OCI-LY7 (cell line): ENCODE measurements around the gene TIGAR. TPM values are rescaled to one million over a fixed set of nuclear protein-coding genes. Genes with fewer than 3 reads are reported as not detected.

Source experiments
- Bru-seq: library from RNA; stranded (reverse); fragments of 400-500 nt; gene quantifications from one replicate; lab custom pipeline; 2021; lab: Mats Ljungman, UMichigan
- BruChase-seq, 2 experiments: library from RNA; stranded (reverse); fragments of 400-500 nt; gene quantifications; one replicate each; lab custom pipeline; 2021; lab: Mats Ljungman, UMichigan
- BruUV-seq: library from RNA; stranded (reverse); fragments of 400-500 nt; replicated peaks from 2 replicates; lab custom pipeline; 2021; lab: Mats Ljungman, UMichigan
- CTCF ChIA-PET: fragments of 300-600 bp; sonication (Branson Sonifier 250); formaldehyde crosslinking; loops from one replicate; lab custom pipeline; 2022; ENCODE audit warnings: antibody characterized with exemption; ENCODE audit not compliant: unreplicated experiment; lab: Charles Lee
- POLR2A ChIA-PET: fragments of 300-600 bp; sonication (Branson Sonifier 250); formaldehyde crosslinking; loops from one replicate; lab custom pipeline; 2022; ENCODE audit warnings: antibody characterized with exemption; lab: Charles Lee
- DNase-seq: peaks from one replicate; pipeline ENCODE4 v3.0.0-alpha.2; 2015; ENCODE audit warnings: low spot score
- H2AFZ ChIP-seq: fragments of 200-600 bp; sonication (generic), shearing (Covaris generic); 2 replicates; pipeline ENCODE4 v1.6.1; 2014; ENCODE audit warnings: mild to moderate bottlenecking, antibody characterized with exemption, low read length, moderate library complexity
- H3K27ac ChIP-seq: fragments of 200-600 bp; sonication (generic); 2 replicates; pipeline ENCODE4 v1.5.1; 2014; ENCODE audit warnings: mixed run types, low read depth, mild to moderate bottlenecking, moderate library complexity, low read length, inconsistent platforms; ENCODE audit not compliant: poor library complexity, severe bottlenecking
- H3K36me3 ChIP-seq: fragments of 200-600 bp; sonication (generic); 2 replicates; pipeline ENCODE4 v1.6.1; 2014; ENCODE audit warnings: mild to moderate bottlenecking, antibody characterized with exemption, low read length, moderate library complexity, mixed read lengths; ENCODE audit not compliant: insufficient read depth
- H3K4me1 ChIP-seq: fragments of 200-600 bp; sonication (generic); 2 replicates; pipeline ENCODE4 v1.5.1; 2014; ENCODE audit warnings: mild to moderate bottlenecking, low read length; ENCODE audit not compliant: insufficient read depth, poor library complexity, severe bottlenecking
- H3K4me2 ChIP-seq: fragments of 200-600 bp; sonication (generic); 2 replicates; pipeline ENCODE4 v1.6.1; 2014; ENCODE audit warnings: mild to moderate bottlenecking, low read length
- H3K4me3 ChIP-seq: fragments of 200-600 bp; sonication (generic); 2 replicates; pipeline ENCODE4 v1.5.1; 2014; ENCODE audit warnings: mild to moderate bottlenecking, low read depth, low read length; ENCODE audit not compliant: poor library complexity, severe bottlenecking
- H3K79me2 ChIP-seq: fragments of 200-600 bp; sonication (generic); 2 replicates; pipeline ENCODE4 v1.6.1; 2016; ENCODE audit warnings: low read depth, mild to moderate bottlenecking, low read length, moderate library complexity, mixed read lengths; ENCODE audit not compliant: insufficient read depth
- H3K9me2 ChIP-seq: fragments of 200-600 bp; sonication (generic); 2 replicates; pipeline ENCODE4 v1.6.1; 2016; ENCODE audit warnings: mild to moderate bottlenecking, low read length, mixed read lengths; ENCODE audit not compliant: insufficient read depth
- H3K9me3 ChIP-seq: fragments of 200-600 bp; sonication (generic); 2 replicates; pipeline ENCODE4 v1.6.1; 2014; ENCODE audit warnings: mild to moderate bottlenecking, mixed run types, low read length, mixed read lengths
- H4K20me1 ChIP-seq: fragments of 200-600 bp; sonication (generic); 2 replicates; pipeline ENCODE4 v1.6.1; 2014; ENCODE audit warnings: mild to moderate bottlenecking, antibody characterized with exemption, low read length, moderate library complexity, mixed read lengths; ENCODE audit not compliant: insufficient read depth
- CTCF ChIP-seq: fragments of 200-600 bp; sonication (generic); conservative IDR thresholded peaks from 2 replicates; pipeline ENCODE4 v1.5.1; 2014; ENCODE audit warnings: mild to moderate bottlenecking, antibody characterized with exemption, low read length, moderate library complexity, mixed read lengths
- EZH2phosphoT487 ChIP-seq: fragments of 200-600 bp; sonication (generic); IDR thresholded peaks from 2 replicates; pipeline ENCODE4 v1.6.1; 2018; ENCODE audit warnings: low read depth, borderline replicate concordance, mild to moderate bottlenecking, mixed run types, antibody characterized with exemption, low read length, moderate library complexity, mixed read lengths
- intact Hi-C: fragments of 100-400 bp; cut with micrococcal nuclease; formaldehyde crosslinking; loops from one replicate; pipeline ENCODE4 v1.10.0; 2022; ENCODE audit not compliant: unreplicated experiment
- long read RNA-seq: library from polyadenylated mRNA; stranded (forward); transcript quantifications from one replicate; pipeline ENCODE4 v2.0.0, GENCODE V29; 2022
- total RNA-seq, 2 experiments: library from RNA; depleted of rRNA in 1 of 2; stranded (reverse); fragments of >200 nt in 1 of 2; shearing (Covaris generic) in 1 of 2; gene quantifications; 2 replicates each; pipeline ENCODE4 v1.2.3, GENCODE V29; 2014 to 2022

The TIGAR gene, protein sequence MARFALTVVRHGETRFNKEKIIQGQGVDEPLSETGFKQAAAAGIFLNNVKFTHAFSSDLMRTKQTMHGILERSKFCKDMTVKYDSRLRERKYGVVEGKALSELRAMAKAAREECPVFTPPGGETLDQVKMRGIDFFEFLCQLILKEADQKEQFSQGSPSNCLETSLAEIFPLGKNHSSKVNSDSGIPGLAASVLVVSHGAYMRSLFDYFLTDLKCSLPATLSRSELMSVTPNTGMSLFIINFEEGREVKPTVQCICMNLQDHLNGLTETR
- 8.0 and 15.4 TPM in 2 replicates for total RNA-seq (2014; rRNA removed; shearing (Covaris generic))
- 18.2 and 24.7 TPM in 2 replicates for total RNA-seq (2022)
- Bru-seq, nascent RNA: percentile 70 among the genes with signal in this experiment
- BruChase-seq, experiment 1, labeled RNA remaining after a 6-hour chase: percentile 73 among the genes with signal in this experiment
- BruChase-seq, experiment 2, labeled RNA remaining after a 2-hour chase: percentile 90 among the genes with signal in this experiment
- long read RNA-seq, transcript TIGAR-201 (6 exons, 2,782 nt): major isoform, 23 of 30 reads
- long read RNA-seq, partial matches to known transcripts: 0 of 30 reads
- long read RNA-seq, other reads (novel, unspliced or antisense): 7 of 30 reads

DNA sequence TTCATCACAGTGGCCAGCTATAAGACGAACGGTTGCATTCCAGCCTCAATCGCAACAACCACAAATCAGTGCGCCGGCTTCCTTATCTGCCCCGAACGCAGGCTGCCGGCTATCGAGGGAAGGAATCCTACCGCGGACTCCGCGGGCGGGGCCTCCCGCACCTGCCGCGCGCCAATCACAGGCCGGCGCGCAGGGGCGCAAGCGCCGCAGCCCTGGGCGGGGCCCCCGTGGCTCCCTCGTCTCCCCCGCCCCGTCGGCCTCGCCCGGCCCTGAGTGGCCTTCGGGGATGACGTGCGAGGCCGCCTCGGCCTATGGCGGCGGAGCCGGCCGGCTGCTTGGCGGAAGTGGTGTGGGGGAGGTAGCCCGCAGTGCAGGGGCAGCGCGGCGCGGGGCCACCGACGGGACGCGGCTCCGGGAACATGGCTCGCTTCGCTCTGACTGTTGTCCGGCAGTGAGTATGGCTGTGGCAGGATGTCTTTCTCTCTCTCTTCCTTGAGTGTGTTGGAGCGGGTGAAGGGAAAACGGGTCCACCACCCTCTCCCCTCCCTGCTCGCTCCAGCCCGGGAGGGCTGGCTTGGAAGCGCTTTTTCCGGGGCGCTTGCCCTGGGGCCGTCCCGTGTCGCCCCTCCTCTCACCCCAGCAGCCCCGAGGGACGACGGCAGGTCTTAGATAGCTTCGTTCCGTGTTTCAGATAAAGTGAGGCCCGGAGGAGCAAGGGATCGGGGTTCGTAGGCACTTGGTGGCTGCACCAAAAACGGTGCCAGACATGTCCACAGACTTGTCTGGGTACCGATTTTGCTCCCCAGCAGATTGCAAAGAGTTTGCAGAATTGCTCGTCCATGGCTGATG, at the start of gene TIGAR:
Gene TIGAR (plus strand): TSS at position 361 of the 849 bp plus-strand sequence. CDS start 59 bp downstream, at position 420.
- peaks cover 48% of the 10 kb centered on the region; the same call in 1 of the 2 replicates for H3K79me2 ChIP-seq
- peak within 1 kb of the TSS; percentile 85 for H3K4me3 ChIP-seq
- TF ChIP-seq EZH2phosphoT487: no peak
- no peak for TF ChIP-seq CTCF
- H3K27ac ChIP-seq: peak within 1 kb of the TSS; percentile 59
- H3K9me2 ChIP-seq: no peaks in the 10 kb centered on the region
- H3K36me3 ChIP-seq: peaks cover 18% of the 10 kb centered on the region
- H3K9me3 ChIP-seq: no peaks in the 10 kb centered on the region
- CTCF ChIA-PET: no interaction called here
- DNase-seq: peak; percentile 96
- peaks cover 23% of the 10 kb centered on the region for H3K4me1 ChIP-seq
- TSS peak; percentile 77 for BruUV-seq
- 0 out of 2 replicates have a peak, but pooled peaks cover 4% of the 10 kb centered on the region for H4K20me1 ChIP-seq
- intact Hi-C loops: loop anchor here (5.0 kb wide), 2 partner anchors 216 to 449 kb away; partner anchors contain the start of genes PARP11 and RAD51AP1
- H3K4me2 ChIP-seq: peak within 1 kb of the TSS; percentile 88
- peak within 1 kb of the TSS; percentile 99 for H2AFZ ChIP-seq
- POLR2A ChIA-PET: interaction anchor here (0.7 to 2.0 kb wide), 4 partner anchors 10 to 1158 kb away, joined by 3 to 5 read pairs (median 4); no protein-coding TSS in a partner anchor

GRCh38 chr12:4271717-4272423, 49.1 kb upstream of the TIGAR start:
- Histone ChIP-seq H3K4me1 (peaks cover 18% of the 10 kb centered on the region), H4K20me1 (no peaks in the 10 kb centered on the region), H3K9me2 (no peaks in the 10 kb centered on the region), H3K27ac (no peak overlapping the region), H3K4me3 (peak overlapping the region; percentile 30), H3K9me3 (no peaks in the 10 kb centered on the region), H3K79me2 (no peaks in the 10 kb centered on the region), H3K36me3 (no peaks in the 10 kb centered on the region), H2AFZ (no peak overlapping the region), H3K4me2 (peak overlapping the region; percentile 57)
- BruUV-seq: no TSS peak
- POLR2A ChIA-PET: interaction anchor here (0.7 kb wide), 1 partner anchor 25 kb away, joined by 3 read pairs; no protein-coding TSS in a partner anchor
- no peak for TF ChIP-seq CTCF
- TF ChIP-seq EZH2phosphoT487: peak; percentile 97; the same call in 1 of the 2 replicates
- peak; percentile 21 for DNase-seq
- intact Hi-C loops: no loop called here
- CTCF ChIA-PET: no interaction called here
